Hepatic stellate cell (primary cell): ENCODE data around the gene KCTD6.

ENCODE experiments used
- DNase-seq: peaks from one replicate; pipeline ENCODE4 v3.0.0; 2011; ENCODE audit warnings: low spot score

Gene KCTD6

DNA sequence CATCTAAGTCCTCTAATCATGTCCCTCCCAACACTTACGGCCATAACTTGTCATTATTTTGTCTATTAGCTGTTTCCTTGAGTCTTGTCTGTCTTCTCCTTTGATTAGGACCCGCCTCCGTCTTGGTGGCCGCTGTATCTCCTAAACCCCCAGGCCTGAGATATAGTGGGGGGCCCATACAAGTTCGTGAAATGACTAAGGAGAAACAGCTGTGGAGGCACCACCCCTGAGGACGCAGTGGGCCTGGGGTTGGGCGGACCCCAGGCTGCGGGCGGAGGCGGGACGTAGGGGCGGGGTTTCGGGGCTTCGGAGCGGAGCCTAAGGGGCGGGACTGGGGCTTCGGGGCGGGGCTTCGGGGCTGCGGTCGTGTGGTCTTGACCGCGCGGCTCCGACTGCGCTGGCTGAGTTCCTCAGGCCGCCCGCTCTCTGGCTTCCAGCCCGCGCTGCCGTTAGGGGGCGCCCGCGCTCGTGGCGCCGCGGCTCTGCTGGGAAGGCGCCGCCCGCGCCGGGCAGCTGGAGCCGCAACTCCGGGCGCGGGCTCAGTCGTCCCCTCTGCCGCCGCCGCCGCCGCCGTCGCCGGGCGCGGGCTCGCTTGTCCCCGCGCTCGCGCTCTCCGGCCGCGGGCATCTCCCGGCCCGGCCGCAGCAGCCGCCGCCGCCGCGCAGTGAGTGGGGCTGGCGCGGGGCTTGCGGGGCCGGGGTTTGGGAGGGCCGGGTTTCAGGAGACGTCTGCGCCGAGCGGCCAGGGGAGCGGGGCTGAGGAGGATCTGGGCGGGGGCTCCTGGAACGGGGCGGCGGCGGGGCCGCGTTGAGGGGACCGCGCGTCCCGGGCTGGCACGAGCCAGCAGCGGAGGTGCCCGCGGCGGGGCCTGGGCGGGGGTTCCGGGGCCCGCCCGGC is at the start of gene KCTD6:
Gene KCTD6 (plus strand): TSS at position 591 of the 897 bp plus-strand sequence. CDS start 6,660 bp downstream, outside the sequence.
- DNase-seq, result peak; percentile 87

- DNase-seq, result no peak
Measured at GRCh38 chr3:58452176-58452575, 39.7 kb upstream of the KCTD6 start.

- DNase-seq, result no peak
Measured at GRCh38 chr3:58459160-58459559, 32.7 kb upstream of the KCTD6 start.

GRCh38 chr3:58462829-58463180 is 29.1 kb upstream of the KCTD6 start:
- DNase-seq, result no peak

DNA sequence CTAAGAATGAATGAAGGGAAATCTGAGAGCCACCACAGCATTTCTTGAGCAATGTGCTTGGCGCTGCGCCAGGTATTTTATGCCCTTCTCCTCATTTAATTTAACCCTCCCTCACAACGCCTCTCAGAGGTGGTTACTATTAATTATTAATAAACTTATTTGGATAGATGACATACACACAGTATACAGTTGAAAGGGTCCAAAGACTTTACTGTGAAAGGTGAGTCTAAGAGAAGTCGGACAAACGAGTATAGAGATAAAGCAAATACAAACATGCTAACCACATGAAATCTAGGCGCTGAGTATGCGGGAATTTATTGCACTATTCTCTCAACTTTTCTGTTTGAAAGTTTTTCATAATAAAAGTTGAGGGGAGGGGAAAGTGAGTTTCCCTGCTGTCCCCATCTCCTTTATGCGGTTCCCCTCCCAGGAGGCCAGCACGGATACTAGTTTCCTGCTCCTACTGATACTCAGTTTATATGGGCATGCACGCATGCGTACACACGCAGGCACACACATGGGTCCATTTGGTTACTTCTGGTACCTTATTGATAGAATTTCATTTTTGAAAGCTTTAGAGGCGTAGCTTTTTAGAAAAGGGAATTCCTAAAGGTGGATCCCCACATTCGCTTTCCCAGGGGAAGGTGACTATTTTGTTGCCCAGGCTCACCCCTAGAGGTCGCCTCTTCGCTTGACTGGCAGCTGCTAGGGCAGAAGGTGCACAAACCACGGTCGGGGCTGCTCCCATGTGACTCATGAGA is 28.5 kb upstream of the KCTD6 start:
- DNase-seq, result peak; percentile 87

DNA sequence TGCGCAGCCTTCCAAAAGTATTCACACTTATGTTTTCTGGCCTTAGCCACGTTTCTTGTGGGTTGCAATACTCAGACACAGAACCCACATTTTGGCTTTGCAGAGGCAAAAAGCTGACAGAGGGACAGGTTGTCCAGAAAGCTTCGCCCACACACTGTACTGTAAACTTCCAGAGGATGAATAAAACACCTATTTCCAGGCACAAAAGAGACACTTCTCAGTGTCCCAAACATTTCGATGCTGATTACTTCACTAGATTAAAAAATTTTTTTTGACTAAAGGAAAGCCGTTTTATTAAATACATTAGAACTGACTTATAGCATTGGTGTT is 28.0 kb upstream of the KCTD6 start:
- no peak for DNase-seq

DNA sequence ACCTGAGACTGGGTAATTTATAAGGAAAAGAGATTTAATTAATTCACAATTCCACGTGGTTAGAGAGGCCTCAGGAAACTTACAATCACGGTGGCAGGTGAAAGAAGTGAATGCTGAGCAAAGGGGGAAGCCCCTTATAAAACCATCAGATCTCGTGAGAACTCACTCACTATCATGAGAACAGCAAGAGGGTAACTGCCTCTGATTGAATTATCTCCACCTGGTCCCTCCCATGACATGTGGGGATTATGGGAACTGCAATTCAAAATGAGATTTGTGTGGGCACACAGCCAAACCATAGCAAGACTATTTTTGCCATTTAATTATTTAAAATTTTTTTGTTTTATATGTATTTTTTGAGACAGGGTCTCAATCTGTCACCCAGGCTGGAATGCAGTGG is 27.0 kb upstream of the KCTD6 start:
- DNase-seq, result no peak

- DNase-seq, result no peak
Measured at GRCh38 chr3:58466899-58467563, 24.9 kb upstream of the KCTD6 start.

DNA sequence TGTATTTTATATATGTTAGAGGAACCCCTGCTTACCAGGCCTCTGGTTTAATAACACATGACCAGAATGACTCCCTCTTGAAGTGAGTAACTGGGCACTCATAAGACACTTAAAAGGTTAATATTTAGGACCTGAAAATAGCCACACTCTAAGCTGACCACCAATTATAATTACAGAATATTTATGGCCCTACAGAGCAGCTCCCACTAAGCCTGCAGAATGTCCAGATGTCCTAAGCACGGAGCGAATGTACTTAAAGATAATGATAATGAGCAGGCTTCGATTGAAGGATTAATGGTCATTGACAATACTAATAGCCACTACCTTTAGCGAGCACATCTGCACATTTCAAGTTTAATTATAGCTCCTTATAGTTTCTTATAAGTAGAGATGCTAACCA is 22.8 kb upstream of the KCTD6 start:
- DNase-seq, result no peak

DNA sequence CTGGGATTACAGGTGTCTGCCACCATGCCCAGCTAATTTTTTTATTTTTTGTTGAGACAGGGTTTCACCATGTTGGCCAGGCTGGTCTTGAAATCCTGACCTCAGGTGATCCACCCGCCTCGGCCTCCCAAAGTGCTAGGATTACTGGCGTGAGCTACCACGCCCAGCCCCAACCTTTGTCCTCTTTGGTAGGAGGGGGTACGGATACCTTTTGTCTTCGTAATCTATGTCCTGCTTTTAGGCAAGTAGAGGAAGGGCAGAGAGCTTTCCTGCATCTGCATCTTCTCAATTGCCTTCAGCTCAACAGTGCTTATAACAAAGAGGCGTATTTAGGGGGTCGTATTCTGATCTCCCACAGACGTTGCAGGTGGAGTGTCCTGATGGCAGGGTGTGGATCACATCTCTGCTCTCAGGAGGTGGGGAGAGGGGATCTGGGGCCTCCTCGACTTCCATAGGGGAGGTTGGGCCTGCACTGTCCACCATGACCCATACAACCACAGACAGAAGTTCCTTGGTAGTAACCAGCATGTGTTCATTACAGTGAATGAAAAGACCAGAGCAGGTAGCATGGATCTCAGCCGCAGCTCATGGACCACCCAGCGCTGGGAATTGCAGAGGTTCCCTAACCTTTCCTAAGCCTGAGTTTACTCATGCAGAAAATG is 21.4 kb upstream of the KCTD6 start:
- no peak for DNase-seq

DNA sequence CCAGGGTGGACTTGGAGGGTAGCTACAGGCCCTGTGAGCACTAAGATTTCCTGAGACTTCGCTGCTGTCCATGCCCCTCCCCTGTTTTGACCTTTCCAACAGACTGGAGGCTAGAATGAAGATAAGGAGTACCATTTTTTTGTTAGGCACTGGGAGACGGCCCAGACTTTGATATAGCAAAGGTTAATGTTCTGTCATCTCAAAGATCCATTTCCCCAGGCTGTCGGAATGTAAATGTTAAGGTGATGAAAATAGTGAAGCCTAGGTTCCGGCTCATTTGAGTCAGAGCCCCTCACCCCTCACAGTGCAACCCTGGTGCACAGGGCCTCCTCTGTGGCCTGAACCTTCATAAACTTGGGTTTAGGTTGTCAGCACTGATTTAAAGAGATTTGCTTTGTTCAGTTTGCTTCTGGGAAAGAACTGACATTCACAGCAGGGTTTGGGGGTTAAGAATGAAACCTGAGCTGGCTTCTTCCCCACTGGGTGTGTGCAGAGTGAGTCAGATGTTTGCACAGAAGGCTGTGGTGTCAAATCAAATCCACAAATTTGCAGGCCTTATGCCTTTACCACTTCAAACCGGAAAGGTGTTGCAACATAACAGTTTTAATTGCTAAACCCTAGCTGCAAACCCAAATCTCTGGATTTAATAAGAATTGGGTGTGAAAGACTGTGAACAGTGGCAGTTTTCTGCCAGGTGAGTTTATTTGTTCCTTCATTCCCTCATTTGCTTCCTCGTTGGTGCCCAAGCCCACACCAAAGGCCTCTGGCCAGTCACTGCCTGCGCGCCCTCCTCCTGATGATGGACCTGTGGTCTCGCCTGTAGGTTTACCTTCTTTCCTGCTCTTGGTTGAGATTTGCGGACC is 20.6 kb upstream of the KCTD6 start:
- DNase-seq, result peak; percentile 42

GRCh38 chr3:58473275-58473674 is 18.6 kb upstream of the KCTD6 start:
- DNase-seq, result no peak

DNA sequence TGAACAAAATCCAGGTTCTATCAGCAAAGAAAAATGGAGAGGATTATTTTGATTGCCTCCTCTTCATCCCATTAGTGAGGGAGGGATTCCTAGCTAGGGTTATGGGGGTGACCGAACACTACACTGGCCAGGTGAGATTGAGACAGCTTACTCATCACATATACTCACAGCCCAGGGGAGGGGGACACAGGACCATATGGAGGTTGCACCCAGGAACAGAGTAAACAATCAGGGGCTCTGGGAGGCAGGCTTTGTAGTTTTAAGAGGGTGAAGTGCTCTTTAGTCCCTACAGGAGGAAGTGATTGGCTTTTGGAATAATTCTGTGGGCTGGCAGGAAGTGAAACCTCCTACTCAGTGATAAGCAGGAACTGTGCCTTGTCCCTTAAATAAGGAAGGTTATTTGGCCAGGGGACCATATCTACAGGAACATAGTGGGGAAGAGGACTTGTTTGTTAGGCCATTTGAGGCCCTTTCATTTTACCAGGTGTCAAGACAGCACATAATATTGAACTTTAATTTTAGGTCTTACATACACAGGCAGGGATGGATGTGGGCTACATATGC is 17.5 kb upstream of the KCTD6 start:
- no peak for DNase-seq

DNA sequence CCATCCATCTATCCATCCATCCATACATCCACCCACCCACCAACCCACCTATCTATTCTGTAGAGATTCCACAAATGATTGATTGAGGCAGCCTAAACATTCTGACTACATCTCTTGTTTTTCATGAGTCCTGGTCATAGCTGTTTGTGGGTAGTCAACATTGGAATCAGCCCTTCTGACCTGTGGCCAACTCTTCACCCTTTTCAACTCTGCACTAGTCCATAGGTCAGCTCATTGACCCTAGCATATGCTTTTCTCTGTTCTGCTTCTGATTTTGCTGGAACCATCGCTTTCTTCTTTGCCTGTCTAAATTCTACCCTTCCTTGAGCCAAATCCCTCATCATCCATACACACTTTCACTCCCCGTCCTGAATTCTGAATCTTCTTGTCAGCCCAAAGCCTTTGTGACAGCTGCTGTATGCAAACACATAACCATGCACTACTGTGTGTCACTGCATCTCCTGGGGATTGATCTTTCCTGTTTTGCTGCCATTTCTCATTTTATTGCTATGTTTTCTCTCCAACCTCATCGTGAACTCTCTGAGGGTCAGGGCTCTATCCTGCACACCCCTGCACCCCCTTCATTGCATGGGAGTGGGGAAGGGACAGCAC is 16.8 kb upstream of the KCTD6 start:
- DNase-seq, result no peak

DNA sequence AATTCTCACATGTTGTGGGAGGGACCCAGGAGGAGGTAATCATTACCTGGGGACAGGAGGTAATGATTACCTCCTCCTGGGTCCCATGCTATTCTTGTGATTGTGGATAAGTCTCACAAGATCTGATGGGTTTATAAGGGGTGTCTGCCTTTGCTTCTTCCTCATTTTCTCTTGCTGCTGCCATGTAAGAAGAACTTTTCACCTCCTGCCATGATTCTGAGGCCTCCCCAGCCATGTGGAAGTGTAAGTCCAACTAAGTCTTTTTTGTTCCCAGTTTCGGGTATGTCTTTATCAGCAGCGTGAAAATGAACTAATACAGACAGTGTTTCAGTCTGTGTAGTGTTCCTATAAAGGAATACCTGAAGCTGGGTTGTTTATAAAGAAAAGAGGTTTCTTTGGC is 13.1 kb upstream of the KCTD6 start:
- DNase-seq, result no peak

- no peak for DNase-seq
Measured at GRCh38 chr3:58480309-58480708, 11.6 kb upstream of the KCTD6 start.

DNA sequence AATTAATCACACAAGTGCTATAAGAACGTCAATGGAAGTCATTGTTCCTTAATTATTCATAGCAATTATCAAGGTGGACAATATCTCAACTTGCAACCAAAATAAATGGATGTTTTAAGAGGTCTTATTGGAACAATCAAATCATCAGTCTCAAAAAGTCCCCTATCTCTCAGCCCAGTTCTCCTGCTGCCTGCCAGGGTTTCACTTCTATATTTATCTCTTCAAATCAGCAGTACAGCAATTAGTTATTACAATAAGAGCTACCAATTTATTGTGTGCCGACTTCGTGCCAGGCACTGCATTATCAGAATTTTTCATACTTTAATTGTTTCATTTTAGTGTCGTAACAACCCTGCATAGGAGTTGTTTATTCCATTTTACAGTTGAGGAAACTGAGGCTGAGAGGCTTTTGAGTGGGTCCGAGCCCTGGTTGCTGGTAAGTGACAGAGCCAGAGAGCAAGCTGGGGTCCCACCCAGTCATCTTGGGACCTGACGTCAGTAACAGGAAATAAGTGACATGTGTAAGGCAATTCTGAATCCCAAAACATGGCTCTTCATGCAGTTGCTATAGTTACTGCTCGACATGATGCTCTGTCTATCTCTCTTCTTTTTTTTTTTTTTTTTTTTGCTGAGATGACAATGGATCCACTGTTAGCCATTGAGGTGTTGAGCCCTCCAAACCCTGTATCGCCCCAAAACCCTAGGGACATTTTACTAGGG is 8.8 kb upstream of the KCTD6 start:
- DNase-seq, result no peak

GRCh38 chr3:58484045-58484721 is 7.7 kb upstream of the KCTD6 start:
- no peak for DNase-seq

DNA sequence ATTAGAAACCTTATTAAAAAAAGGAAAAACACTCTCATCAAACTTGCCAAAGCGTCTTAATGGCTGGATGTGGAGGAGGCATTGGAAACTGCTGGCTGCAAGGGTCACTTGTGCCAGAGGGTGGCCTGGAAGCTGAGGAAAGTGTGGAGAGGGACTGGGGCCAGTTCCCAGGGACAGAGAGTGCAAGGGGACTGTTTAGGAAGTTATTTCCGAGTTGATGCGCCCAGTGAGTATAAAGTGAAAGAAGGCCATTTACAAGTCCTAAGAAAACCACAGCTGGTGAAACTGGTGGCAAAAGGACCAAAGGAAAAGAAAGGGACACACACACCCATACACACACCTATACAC is 7.2 kb upstream of the KCTD6 start:
- no peak for DNase-seq
